Measurements from ENCODE around the gene IFT81.

DNA sequence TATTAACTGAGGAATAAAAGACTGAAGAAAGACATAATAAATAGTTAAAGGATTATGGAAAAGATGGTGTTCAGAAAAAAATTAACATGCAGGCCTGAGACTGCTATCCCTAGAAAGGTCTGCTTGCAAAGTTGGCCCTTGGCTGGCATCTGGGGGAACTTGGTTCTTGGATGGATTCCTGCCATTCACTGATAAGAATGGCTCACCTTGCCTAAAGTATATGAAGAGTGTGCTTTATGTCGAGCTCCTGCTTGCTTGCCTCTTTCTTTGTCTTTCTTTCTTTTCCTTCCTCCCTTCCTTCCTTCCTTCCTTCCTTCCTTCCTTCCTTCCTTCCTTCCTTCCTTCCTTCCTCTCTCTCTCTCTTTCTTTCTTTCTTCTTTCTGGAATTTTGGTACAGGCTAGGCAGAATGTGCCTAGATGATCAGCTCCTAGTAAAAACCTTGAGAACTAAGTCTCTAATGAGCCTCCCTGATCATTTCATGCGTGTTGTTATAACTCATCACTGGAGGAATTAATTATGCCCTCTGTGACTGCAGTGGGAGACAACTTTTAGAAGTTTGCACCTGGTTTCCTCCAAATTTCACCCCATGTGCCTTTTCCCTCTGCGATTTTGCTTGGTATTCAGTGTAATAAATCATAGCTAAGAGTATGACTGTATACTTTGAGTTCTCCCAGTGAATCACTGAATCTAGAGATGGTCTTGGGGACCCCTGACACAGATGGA is 44.7 kb downstream of the IFT81 start:
- TF ChIP-seq, protein P1, sequence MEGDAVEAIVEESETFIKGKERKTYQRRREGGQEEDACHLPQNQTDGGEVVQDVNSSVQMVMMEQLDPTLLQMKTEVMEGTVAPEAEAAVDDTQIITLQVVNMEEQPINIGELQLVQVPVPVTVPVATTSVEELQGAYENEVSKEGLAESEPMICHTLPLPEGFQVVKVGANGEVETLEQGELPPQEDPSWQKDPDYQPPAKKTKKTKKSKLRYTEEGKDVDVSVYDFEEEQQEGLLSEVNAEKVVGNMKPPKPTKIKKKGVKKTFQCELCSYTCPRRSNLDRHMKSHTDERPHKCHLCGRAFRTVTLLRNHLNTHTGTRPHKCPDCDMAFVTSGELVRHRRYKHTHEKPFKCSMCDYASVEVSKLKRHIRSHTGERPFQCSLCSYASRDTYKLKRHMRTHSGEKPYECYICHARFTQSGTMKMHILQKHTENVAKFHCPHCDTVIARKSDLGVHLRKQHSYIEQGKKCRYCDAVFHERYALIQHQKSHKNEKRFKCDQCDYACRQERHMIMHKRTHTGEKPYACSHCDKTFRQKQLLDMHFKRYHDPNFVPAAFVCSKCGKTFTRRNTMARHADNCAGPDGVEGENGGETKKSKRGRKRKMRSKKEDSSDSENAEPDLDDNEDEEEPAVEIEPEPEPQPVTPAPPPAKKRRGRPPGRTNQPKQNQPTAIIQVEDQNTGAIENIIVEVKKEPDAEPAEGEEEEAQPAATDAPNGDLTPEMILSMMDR (IDR thresholded peaks at IDR 0.05) = no peak
- no peak for TF ChIP-seq POLR2A (IDR thresholded peaks at IDR 0.05)
